ENCODE data around the gene SPARC.
"Not testable (repeated sequence)": the region's sequence is repeated elsewhere in the genome, so short reads cannot be mapped to it uniquely, and the experiment has no call there.

Gene SPARC

DNA sequence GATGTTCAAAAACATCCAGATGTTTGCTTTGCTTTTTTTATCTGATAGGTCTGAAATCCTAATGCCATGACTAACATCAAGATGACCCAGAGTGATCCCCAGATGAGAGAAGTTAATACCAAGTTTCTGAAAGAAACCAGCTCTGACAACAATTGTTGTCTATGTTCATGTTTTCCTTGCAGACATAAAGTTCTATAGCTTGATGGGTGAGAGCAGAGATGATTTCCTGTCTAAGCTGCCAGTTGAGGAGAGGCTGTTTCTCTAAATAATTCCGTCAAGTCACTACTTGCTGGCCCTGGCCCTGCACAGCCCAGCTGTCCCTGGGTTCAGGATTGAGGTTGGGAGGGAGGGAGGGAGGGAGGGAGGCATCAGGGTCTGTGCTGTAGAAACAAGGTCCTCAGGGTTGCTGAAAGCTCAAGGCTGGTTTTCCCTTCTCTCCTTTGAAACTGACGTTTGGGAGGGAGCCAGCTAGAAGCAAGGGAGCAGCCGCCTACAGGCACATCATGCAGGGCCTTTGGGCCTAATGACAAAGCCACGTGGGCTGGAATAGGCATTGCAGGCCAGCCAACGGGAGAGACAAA lies 3.9 kb downstream of the SPARC start:
- TF ChIP-seq EZH2phosphoT487 (IDR thresholded peaks at IDR 0.05; ENCODE audit: low read length) (no peak), CTCF (IDR thresholded peaks at IDR 0.05; ENCODE audit: low read length) (no peak), EZH2 (optimal IDR thresholded peaks at IDR 0.05; ENCODE audit: low read depth, low read length) (no peak)

DNA sequence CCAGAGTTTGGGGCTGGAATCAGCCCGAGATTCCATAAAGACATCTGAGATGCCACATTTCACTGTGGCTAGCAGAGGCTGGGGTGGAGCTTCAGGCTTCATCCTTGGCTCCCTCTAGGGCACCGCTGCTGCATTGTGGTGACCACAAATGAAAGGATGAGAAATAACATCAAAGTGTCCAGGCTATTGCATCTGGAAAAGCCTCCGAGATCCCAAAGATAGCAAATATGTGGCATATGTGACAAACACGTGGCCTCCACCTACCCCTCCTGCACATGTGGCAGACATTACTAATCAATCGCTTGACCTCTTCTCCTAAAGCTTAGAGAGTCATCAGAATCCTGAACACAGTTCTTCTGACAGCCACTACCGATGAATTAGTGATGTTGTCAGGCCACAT lies 4.5 kb downstream of the SPARC start:
- Histone ChIP-seq H3K4me3 (ENCODE audit: low read length) (no peak overlapping the region), H3F3A (ENCODE audit: insufficient read depth, low read length) (no peaks in the 10 kb centered on the region), H3K9ac (ENCODE audit: low read length) (no peak overlapping the region), H3K9me2 (replicated peaks; ENCODE audit: insufficient read depth, low read length) (no peaks in the 10 kb centered on the region), H3K27ac (ENCODE audit: low read length) (no peak overlapping the region), H2AFZ (ENCODE audit: low read length) (no peak overlapping the region), H3K4me2 (ENCODE audit: low read depth, low read length) (no peak overlapping the region), H3K9me3 (replicated peaks; ENCODE audit: insufficient read depth, low read length) (no peaks in the 10 kb centered on the region), H4K20me1 (ENCODE audit: insufficient read depth, low read length) (no peaks in the 10 kb centered on the region), H3K79me2 (ENCODE audit: low read length) (no peaks in the 10 kb centered on the region), H3K4me1 (ENCODE audit: low read length) (peaks cover 4% of the 10 kb centered on the region), H3K36me3 (replicated peaks; ENCODE audit: insufficient read depth, low read length) (no peaks in the 10 kb centered on the region), H3K27me3 (replicated peaks; ENCODE audit: insufficient read depth, low read length) (no peaks in the 10 kb centered on the region)
- no peak for TF ChIP-seq EZH2 (optimal IDR thresholded peaks at IDR 0.05; ENCODE audit: low read depth, low read length)
- TF ChIP-seq EZH2phosphoT487 (IDR thresholded peaks at IDR 0.05; ENCODE audit: low read length) = no peak
- TF ChIP-seq CTCF (IDR thresholded peaks at IDR 0.05; ENCODE audit: low read length) = no peak
- no peak for DNase-seq

More for the DNA sequence above, 3.9 kb downstream of the SPARC start:
- H3K79me2 ChIP-seq (ENCODE audit: low read length) = no peaks in the 10 kb centered on the region
- H3K4me1 ChIP-seq (ENCODE audit: low read length) = peaks cover 10% of the 10 kb centered on the region
- no peaks in the 10 kb centered on the region for H3K9me3 ChIP-seq (replicated peaks; ENCODE audit: insufficient read depth, low read length)
- no peak for DNase-seq
- no peaks in the 10 kb centered on the region for H3K27me3 ChIP-seq (replicated peaks; ENCODE audit: insufficient read depth, low read length)
- no peak overlapping the region for H3K27ac ChIP-seq (ENCODE audit: low read length)
- no peaks in the 10 kb centered on the region for H4K20me1 ChIP-seq (ENCODE audit: insufficient read depth, low read length)
- no peak overlapping the region for H3K4me2 ChIP-seq (ENCODE audit: low read depth, low read length)
- H3K9me2 ChIP-seq (replicated peaks; ENCODE audit: insufficient read depth, low read length) = no peaks in the 10 kb centered on the region
- no peaks in the 10 kb centered on the region for H3K36me3 ChIP-seq (replicated peaks; ENCODE audit: insufficient read depth, low read length)
- H3K4me3 ChIP-seq (ENCODE audit: low read length) = no peak overlapping the region
- H3F3A ChIP-seq (ENCODE audit: insufficient read depth, low read length) = no peaks in the 10 kb centered on the region
- no peak overlapping the region for H2AFZ ChIP-seq (ENCODE audit: low read length)
- no peak overlapping the region for H3K9ac ChIP-seq (ENCODE audit: low read length)

DNA sequence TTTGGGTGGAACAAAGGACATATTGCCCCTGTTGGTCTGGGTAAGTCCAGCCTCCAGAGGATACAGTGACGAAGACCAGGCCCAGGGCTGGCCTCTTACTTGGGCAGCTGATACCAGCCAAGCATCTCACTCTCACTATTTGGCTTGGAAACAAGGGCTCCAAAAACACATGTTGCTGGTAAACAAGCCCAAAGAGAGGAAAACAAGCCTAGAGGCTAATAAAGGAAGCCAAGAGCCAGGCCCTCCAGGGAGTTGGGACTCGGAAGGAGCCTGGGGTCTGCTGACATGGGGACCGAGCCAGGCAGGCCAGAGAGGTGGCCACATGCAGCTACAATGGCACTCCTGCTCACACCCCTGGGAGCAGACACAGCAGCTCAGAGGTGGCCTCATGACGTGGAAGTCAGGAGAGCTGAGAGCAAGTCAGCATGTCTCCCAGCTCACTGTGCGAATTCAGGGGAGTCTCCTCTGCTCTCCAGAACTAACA lies 5.7 kb downstream of the SPARC start:
- H3K36me3 ChIP-seq (replicated peaks; ENCODE audit: insufficient read depth, low read length) = no peaks in the 10 kb centered on the region
- no peak overlapping the region for H3K4me2 ChIP-seq (ENCODE audit: low read depth, low read length)
- no peak overlapping the region for H3K4me3 ChIP-seq (ENCODE audit: low read length)
- no peaks in the 10 kb centered on the region for H4K20me1 ChIP-seq (ENCODE audit: insufficient read depth, low read length)
- no peak for DNase-seq
- H3K9me2 ChIP-seq (replicated peaks; ENCODE audit: insufficient read depth, low read length) = no peaks in the 10 kb centered on the region
- H3F3A ChIP-seq (ENCODE audit: insufficient read depth, low read length) = no peaks in the 10 kb centered on the region
- H2AFZ ChIP-seq (ENCODE audit: low read length) = no peak overlapping the region
- H3K79me2 ChIP-seq (ENCODE audit: low read length) = no peaks in the 10 kb centered on the region
- no peak overlapping the region for H3K9ac ChIP-seq (ENCODE audit: low read length)
- H3K9me3 ChIP-seq (replicated peaks; ENCODE audit: insufficient read depth, low read length) = no peaks in the 10 kb centered on the region
- H3K27me3 ChIP-seq (replicated peaks; ENCODE audit: insufficient read depth, low read length) = no peaks in the 10 kb centered on the region
- H3K27ac ChIP-seq (ENCODE audit: low read length) = no peak overlapping the region
- no peaks in the 10 kb centered on the region for H3K4me1 ChIP-seq (ENCODE audit: low read length)
- no peak for TF ChIP-seq EZH2 (optimal IDR thresholded peaks at IDR 0.05; ENCODE audit: low read depth, low read length)
- no peak for TF ChIP-seq CTCF (IDR thresholded peaks at IDR 0.05; ENCODE audit: low read length)
- no peak for TF ChIP-seq EZH2phosphoT487 (IDR thresholded peaks at IDR 0.05; ENCODE audit: low read length)

DNA sequence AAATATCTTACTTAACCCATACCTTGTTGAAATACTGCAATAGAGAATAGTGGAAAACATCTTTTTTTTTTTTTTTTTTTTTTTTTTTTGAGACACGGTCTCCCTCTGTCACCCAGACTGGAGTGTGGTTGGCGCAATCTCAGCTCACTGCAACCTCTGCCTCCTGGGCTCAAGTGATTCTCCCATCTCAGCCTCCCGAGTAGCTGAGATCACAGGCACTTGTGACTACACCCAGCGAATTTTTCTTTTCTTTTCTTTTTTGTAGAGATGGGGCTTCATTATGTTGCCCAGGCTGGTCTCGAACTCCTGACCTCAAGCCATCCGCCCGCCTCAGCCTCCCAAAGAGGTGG lies 6.6 kb downstream of the SPARC start:
- H3F3A ChIP-seq (ENCODE audit: insufficient read depth, low read length); H3K36me3 ChIP-seq (replicated peaks; ENCODE audit: insufficient read depth, low read length); H3K27me3 ChIP-seq (replicated peaks; ENCODE audit: insufficient read depth, low read length); H3K4me1 ChIP-seq (ENCODE audit: low read length); H3K27ac ChIP-seq (ENCODE audit: low read length); H3K9me2 ChIP-seq (replicated peaks; ENCODE audit: insufficient read depth, low read length); H3K9me3 ChIP-seq (replicated peaks; ENCODE audit: insufficient read depth, low read length); H2AFZ ChIP-seq (ENCODE audit: low read length); DNase-seq; H4K20me1 ChIP-seq (ENCODE audit: insufficient read depth, low read length); H3K4me2 ChIP-seq (ENCODE audit: low read depth, low read length); H3K79me2 ChIP-seq (ENCODE audit: low read length); H3K4me3 ChIP-seq (ENCODE audit: low read length); H3K9ac ChIP-seq (ENCODE audit: low read length): not testable (repeated sequence)
